SK-N-SH treated with all-trans-retinoic acid at 6 μM for 48 hours (cell line): ENCODE results near the gene BLMH.

Experiments
- BACH2 ChIP-seq: fragments of 250-450 bp; sonication (Bioruptor Pico); IDR thresholded peaks from 2 replicates; pipeline ENCODE4 v1.9.0; 2021; ENCODE audit warnings: mild to moderate bottlenecking, borderline replicate concordance
- ESRRG ChIP-seq: fragments of 250-450 bp; sonication (Bioruptor Pico); IDR thresholded peaks from 2 replicates; pipeline ENCODE4 v1.6.1; 2021; ENCODE audit warnings: mild to moderate bottlenecking
- GLIS3 ChIP-seq: fragments of 250-450 bp; sonication (Bioruptor Pico); IDR thresholded peaks from 2 replicates; pipeline ENCODE4 v1.5.0; 2020; ENCODE audit warnings: mild to moderate bottlenecking, moderate library complexity
- SNAI2 ChIP-seq: fragments of 250-450 bp; sonication (Bioruptor Pico); IDR thresholded peaks from 2 replicates; pipeline ENCODE4 v1.5.0; 2020; ENCODE audit warnings: mild to moderate bottlenecking, moderate library complexity
- TCF4 ChIP-seq: fragments of 250-450 bp; sonication (Bioruptor Pico); IDR thresholded peaks from 2 replicates; pipeline ENCODE4 v1.8.0; 2021; ENCODE audit warnings: mild to moderate bottlenecking, moderate library complexity, borderline replicate concordance
- TOX ChIP-seq: fragments of 250-450 bp; sonication (Bioruptor Pico); IDR thresholded peaks from 2 replicates; pipeline ENCODE4 v1.8.0; 2021; ENCODE audit warnings: mild to moderate bottlenecking, moderate library complexity, borderline replicate concordance
- ZC3H10 ChIP-seq: fragments of 250-450 bp; sonication (Bioruptor Pico); IDR thresholded peaks from 2 replicates; pipeline ENCODE4 v1.5.1; 2021; ENCODE audit warnings: mild to moderate bottlenecking, moderate library complexity
- ZNF70 ChIP-seq: fragments of 450-650 bp; formaldehyde crosslinking; IDR thresholded peaks from 2 replicates; pipeline ENCODE4 v1.5.0; 2020; ENCODE audit warnings: mild to moderate bottlenecking, moderate library complexity
- ZNF8 ChIP-seq: fragments of 450-650 bp; formaldehyde crosslinking; IDR thresholded peaks from 2 replicates; pipeline ENCODE4 v1.5.0; 2020; ENCODE audit warnings: mild to moderate bottlenecking, moderate library complexity
- TF ChIP-seq, protein P1 (sequence below): fragments of 250-450 bp; sonication (Bioruptor Pico); IDR thresholded peaks from 2 replicates; pipeline ENCODE4 v1.8.0; 2020; ENCODE audit warnings: mild to moderate bottlenecking, moderate library complexity, borderline replicate concordance
- TF ChIP-seq, protein P2 (sequence below): fragments of 250-450 bp; sonication (Bioruptor Pico); IDR thresholded peaks from 2 replicates; pipeline ENCODE4 v1.5.1; 2020; ENCODE audit warnings: low read depth, mild to moderate bottlenecking, moderate library complexity
- TF ChIP-seq, protein P3 (sequence below): fragments of 250-450 bp; sonication (Bioruptor Pico); IDR thresholded peaks from 2 replicates; pipeline ENCODE4 v1.5.1; 2021; ENCODE audit warnings: mild to moderate bottlenecking, moderate library complexity
- TF ChIP-seq, protein P4 (sequence below): fragments of 250-450 bp; sonication (Bioruptor Pico); IDR thresholded peaks from 2 replicates; pipeline ENCODE4 v1.8.0; 2021; ENCODE audit warnings: low read depth, mild to moderate bottlenecking, moderate library complexity, borderline replicate concordance

DNA sequence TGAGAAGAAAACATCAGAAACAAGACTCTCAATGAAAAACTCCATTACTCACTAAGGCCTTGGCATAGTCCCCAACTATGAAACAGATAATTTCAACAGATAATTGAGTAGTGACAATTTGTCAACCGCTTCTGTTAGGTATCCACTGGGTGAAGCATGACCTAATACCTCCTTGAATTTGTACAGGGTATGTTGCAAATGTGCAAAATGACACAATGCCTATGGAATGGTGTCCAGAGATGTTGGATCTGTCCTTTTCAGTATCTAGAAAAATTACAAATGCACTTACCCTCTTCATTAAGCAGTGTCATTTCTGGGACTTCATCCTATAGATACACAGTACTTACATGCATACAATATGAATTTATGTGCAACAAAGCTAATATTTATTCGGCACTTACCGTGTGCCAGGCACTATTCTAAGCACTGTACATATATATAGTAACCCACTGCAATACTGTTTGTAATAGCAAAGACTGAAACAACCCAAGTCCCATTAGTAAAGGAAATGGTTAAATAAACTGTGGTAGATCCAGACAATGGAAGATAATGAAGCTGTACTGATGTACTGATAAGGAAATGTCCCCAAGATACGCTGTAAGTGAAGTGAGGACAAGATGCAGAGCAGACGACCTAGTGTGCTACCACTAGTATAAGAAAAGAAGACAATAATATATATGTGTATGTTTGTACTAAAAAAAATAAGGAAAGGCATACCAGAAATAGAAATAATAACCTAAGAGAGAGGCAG lies 34.8 kb downstream of the BLMH start:
- TF ChIP-seq ZC3H10 (CRISPR knock-in tag), result no peak
- no peak for TF ChIP-seq TCF4 (CRISPR knock-in tag)
- TF ChIP-seq ZNF8 (CRISPR knock-in tag), result peak; percentile 94
- TF ChIP-seq ZNF70 (CRISPR knock-in tag), result no peak
- TF ChIP-seq, protein P1, sequence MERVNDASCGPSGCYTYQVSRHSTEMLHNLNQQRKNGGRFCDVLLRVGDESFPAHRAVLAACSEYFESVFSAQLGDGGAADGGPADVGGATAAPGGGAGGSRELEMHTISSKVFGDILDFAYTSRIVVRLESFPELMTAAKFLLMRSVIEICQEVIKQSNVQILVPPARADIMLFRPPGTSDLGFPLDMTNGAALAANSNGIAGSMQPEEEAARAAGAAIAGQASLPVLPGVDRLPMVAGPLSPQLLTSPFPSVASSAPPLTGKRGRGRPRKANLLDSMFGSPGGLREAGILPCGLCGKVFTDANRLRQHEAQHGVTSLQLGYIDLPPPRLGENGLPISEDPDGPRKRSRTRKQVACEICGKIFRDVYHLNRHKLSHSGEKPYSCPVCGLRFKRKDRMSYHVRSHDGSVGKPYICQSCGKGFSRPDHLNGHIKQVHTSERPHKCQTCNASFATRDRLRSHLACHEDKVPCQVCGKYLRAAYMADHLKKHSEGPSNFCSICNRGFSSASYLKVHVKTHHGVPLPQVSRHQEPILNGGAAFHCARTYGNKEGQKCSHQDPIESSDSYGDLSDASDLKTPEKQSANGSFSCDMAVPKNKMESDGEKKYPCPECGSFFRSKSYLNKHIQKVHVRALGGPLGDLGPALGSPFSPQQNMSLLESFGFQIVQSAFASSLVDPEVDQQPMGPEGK (CRISPR knock-in tag), result no peak
- TF ChIP-seq, protein P2, sequence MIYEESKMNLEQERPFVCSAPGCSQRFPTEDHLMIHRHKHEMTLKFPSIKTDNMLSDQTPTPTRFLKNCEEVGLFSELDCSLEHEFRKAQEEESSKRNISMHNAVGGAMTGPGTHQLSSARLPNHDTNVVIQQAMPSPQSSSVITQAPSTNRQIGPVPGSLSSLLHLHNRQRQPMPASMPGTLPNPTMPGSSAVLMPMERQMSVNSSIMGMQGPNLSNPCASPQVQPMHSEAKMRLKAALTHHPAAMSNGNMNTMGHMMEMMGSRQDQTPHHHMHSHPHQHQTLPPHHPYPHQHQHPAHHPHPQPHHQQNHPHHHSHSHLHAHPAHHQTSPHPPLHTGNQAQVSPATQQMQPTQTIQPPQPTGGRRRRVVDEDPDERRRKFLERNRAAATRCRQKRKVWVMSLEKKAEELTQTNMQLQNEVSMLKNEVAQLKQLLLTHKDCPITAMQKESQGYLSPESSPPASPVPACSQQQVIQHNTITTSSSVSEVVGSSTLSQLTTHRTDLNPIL (CRISPR knock-in tag), result peak; percentile 91
- no peak for TF ChIP-seq TOX
- TF ChIP-seq SNAI2, result no peak
- no peak for TF ChIP-seq ESRRG (CRISPR knock-in tag)
- TF ChIP-seq GLIS3 (CRISPR knock-in tag), result no peak
- TF ChIP-seq BACH2 (CRISPR knock-in tag), result no peak
- TF ChIP-seq, protein P3, sequence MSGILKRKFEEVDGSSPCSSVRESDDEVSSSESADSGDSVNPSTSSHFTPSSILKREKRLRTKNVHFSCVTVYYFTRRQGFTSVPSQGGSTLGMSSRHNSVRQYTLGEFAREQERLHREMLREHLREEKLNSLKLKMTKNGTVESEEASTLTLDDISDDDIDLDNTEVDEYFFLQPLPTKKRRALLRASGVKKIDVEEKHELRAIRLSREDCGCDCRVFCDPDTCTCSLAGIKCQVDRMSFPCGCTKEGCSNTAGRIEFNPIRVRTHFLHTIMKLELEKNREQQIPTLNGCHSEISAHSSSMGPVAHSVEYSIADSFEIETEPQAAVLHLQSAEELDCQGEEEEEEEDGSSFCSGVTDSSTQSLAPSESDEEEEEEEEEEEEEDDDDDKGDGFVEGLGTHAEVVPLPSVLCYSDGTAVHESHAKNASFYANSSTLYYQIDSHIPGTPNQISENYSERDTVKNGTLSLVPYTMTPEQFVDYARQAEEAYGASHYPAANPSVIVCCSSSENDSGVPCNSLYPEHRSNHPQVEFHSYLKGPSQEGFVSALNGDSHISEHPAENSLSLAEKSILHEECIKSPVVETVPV (CRISPR knock-in tag), result no peak
- TF ChIP-seq, protein P4, sequence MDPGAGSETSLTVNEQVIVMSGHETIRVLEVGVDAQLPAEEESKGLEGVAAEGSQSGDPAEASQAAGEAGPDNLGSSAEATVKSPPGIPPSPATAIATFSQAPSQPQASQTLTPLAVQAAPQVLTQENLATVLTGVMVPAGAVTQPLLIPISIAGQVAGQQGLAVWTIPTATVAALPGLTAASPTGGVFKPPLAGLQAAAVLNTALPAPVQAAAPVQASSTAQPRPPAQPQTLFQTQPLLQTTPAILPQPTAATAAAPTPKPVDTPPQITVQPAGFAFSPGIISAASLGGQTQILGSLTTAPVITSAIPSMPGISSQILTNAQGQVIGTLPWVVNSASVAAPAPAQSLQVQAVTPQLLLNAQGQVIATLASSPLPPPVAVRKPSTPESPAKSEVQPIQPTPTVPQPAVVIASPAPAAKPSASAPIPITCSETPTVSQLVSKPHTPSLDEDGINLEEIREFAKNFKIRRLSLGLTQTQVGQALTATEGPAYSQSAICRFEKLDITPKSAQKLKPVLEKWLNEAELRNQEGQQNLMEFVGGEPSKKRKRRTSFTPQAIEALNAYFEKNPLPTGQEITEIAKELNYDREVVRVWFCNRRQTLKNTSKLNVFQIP, result no peak
